Fibroblast of the aortic adventitia (primary cell): Measurements from ENCODE around the gene FITM1. TPM values are rescaled to one million over a fixed set of nuclear protein-coding genes. Genes with fewer than 3 reads are reported as not detected.

Source experiments
- DNase-seq: peaks from one replicate; pipeline ENCODE4 v3.0.0-alpha.2; 2010; ENCODE audit warnings: low read depth
- H3K4me3 ChIP-seq: 2 replicates; pipeline ENCODE4 v1.5.1; 2011; ENCODE audit warnings: low read depth, mild to moderate bottlenecking, control low read depth, low read length, moderate library complexity
- CTCF ChIP-seq: IDR thresholded peaks from 2 replicates; pipeline ENCODE4 v1.5.1; 2011; ENCODE audit warnings: mild to moderate bottlenecking, low read length, control low read depth, inconsistent platforms; ENCODE audit not compliant: insufficient read depth
- total RNA-seq: library from RNA; depleted of rRNA; stranded (reverse); fragments of >200 nt; gene quantifications from 2 replicates; pipeline ENCODE4 v1.2.3, GENCODE V29; 2012; ENCODE audit warnings: low replicate concordance

Gene FITM1
- total RNA-seq, 1 donor: 0.18 TPM

DNA sequence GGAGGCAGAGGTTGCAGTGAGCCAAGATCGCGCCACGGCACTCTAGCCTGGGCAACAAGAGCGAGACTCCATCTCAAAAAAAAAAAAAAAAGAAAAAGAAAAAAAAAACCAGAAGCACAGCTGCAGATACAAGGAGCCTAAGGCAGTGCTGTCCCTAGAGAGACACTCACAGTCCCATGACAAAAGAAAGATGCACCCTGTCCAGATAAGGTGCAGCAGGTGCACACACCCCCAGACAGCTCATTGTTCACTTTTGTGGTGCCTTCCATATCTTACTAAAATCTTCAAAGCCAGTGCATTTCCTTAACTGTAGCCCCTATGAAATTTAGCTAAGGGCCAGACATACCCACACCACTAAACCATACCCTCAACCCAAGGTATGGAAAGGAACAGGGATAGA lies 8.0 kb upstream of the FITM1 start:
- TF ChIP-seq CTCF: no peak
- H3K4me3 ChIP-seq: no peak overlapping the region
- no peak for DNase-seq

- no peak overlapping the region for H3K4me3 ChIP-seq
- TF ChIP-seq CTCF: no peak
- no peak for DNase-seq
Measured at GRCh38 chr14:24122898-24123297, 7.6 kb upstream of the FITM1 start.

DNA sequence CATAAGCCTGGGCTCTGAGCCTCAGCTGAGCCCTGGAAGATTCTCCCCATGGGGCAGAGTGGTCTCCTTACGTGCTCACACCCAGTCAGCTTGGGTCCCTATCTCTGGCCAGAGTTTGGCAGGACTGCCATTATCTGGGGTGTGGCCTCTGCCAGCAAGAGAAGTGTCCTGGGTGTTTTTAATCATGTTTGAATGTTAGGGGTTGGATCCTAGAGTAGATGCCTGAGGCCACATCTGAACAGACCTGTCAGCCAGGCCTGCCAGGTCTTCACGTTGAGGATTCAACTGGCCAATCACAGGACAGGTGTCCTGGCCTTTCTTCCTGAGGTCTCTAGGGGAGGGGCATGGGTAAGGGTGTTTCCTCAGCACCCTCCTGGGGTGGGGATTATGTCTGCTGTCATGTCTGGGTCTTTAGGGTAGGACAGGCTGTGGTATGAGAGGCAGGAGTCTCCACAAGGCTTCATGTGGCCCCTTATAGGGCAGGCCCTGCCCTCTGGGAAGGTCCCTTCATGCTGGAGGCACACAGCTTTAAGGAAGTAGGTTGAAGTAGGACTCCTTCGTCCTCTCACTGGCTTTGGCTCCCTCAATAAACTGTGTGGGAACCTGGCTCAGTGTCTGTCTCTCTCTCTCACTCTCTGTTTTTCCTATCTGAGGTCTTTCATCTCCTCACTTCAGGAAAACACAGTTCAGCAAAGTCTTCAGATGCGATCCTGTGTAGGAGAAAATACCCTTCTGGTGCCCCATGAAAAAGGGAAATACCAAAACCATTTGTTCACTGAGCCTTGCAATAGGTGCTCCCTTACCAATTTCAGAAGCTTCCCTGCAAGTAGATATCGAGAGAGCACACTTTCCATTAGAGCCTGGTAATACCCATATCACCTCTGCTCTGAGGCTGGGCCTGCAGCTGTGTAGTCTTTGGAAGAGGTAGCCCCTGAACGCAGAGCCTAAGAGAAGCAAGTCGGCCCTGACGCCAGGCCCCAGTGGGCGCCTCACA lies 6.7 kb upstream of the FITM1 start:
- no peak for DNase-seq
- H3K4me3 ChIP-seq: no peak overlapping the region
- TF ChIP-seq CTCF: no peak

DNA sequence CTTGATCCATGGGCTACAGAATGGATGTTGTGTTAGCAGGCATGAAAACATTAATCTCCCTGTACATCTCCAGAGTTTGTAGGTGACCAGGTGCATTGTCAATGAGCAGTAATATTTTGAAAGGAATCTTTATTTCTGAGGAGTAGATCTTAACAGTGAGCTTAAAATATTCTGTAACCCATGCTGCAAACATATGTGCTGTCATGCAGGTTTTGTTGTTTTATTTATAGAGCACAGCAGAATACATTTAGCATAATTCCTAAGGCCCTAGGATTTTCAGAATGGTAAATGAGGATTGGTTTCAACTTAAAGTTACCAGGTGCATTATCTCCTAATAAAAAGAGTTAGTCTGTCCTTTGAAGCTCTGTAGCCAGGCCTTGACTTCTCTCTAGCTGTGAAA lies 3.5 kb upstream of the FITM1 start:
- no peak for DNase-seq
- no peak for TF ChIP-seq CTCF
- H3K4me3 ChIP-seq: no peak overlapping the region

DNA sequence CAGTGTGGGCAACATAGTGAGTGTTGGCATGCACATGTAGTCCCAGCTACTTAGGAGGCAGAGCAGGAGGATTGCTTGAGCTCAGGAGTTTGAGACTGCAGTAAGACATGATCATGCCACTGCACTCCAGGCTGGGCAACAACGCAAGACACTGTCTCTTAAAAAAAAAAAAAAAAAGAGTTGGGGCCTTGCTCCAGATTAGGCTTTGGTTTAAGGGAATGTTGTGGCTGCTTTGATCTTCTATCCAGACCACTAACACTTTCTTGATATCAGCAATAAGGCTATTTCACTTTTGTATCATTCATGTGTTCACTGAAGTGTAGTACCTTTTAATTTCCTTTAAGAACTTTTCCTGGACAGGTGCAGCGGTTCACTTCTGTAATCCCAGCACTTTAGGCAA lies 2.8 kb upstream of the FITM1 start:
- H3K4me3 ChIP-seq: no peak overlapping the region
- DNase-seq: no peak
- TF ChIP-seq CTCF: no peak

DNA sequence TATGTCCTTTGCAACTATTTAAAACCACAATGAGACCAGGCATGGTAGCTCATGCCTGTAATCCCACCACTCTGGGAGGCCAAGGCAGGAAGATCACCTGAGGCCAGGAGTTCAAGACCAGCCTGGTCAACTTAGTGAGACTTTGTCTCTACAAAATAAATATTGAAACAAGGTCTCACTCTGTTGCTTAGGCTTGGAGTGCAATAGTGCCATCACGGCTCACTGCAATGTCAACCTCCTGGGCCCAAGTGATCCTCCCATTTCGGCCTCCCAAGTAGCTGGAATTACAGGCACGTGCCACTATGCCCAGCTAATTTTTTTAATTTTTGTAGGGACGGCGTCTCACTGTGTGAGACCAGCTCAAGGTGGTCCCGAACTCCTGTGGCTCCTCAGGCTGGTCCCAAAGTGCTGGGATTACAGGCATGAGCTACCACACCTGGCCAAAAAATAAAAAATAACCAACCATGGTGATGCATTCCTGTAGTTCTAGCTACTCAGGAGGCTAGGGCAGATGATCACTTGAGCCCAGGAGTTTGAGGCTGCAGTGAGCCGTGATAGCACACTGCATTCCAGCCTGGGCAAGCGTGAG lies 955 bp upstream of the FITM1 start:
- TF ChIP-seq CTCF: no peak
- no peak overlapping the region for H3K4me3 ChIP-seq
- DNase-seq: no peak
